Cerebellar nuclear complex (tissue), 1 donor: Measurements from ENCODE around the gene MT2A.
"Not testable (repeated sequence)": the region's sequence is repeated elsewhere in the genome, so short reads cannot be mapped to it uniquely, and the experiment has no call there.

Experiments used
- DNase-seq, 2 experiments: peaks; one replicate each; lab custom pipeline; 2025; lab: John Stamatoyannopoulos, UW

Gene MT2A

GRCh38 chr16:56608043-56608875 lies at the start of gene MT2A:
Gene MT2A, plus strand, starts transcription at chr16:56608584. Its CDS starts 72 bp downstream, at chr16:56608656.
- peak; percentile 29 to 78 for DNase-seq

GRCh38 chr16:56559109-56559508 lies 49.3 kb upstream of the MT2A start:
- DNase-seq, result no peak

GRCh38 chr16:56560447-56560846 lies 47.9 kb upstream of the MT2A start:
- DNase-seq, result no peak

GRCh38 chr16:56561126-56561525 lies 47.3 kb upstream of the MT2A start:
- DNase-seq, result no peak

GRCh38 chr16:56564793-56565477 lies 43.4 kb upstream of the MT2A start, which contains the start of gene MT4:
Gene MT4, plus strand, starts transcription at chr16:56565073. Its CDS starts 56 bp downstream, at chr16:56565129.
- DNase-seq, result no peak

- DNase-seq, result no peak
Measured at GRCh38 chr16:56569971-56570370, 38.4 kb upstream of the MT2A start.

- no peak for DNase-seq
Measured at GRCh38 chr16:56571525-56571924, 36.9 kb upstream of the MT2A start.

- no peak for DNase-seq
Measured at GRCh38 chr16:56574625-56575024, 33.8 kb upstream of the MT2A start.

GRCh38 chr16:56576585-56577299 lies 31.6 kb upstream of the MT2A start:
- no peak for DNase-seq

GRCh38 chr16:56577300-56577625 lies 31.1 kb upstream of the MT2A start:
- no peak for DNase-seq

GRCh38 chr16:56580391-56581048 lies 27.9 kb upstream of the MT2A start:
- no peak for DNase-seq

- not testable (repeated sequence) for DNase-seq
Measured at GRCh38 chr16:56582911-56583310, 25.5 kb upstream of the MT2A start.

GRCh38 chr16:56583351-56584168 lies 24.8 kb upstream of the MT2A start:
- no peak for DNase-seq

- DNase-seq, result no peak
Measured at GRCh38 chr16:56584276-56584675, 24.1 kb upstream of the MT2A start.

- no peak for DNase-seq
Measured at GRCh38 chr16:56588781-56589140, 19.6 kb upstream of the MT2A start.

GRCh38 chr16:56589141-56590039 lies 19.0 kb upstream of the MT2A start, which contains the start of gene MT3:
Gene MT3, plus strand, starts transcription at chr16:56589528. Its CDS starts 63 bp downstream, at chr16:56589591.
- DNase-seq, result peak in 1 of 2 experiments; percentile 30

- DNase-seq, result no peak
Measured at GRCh38 chr16:56591377-56592060, 16.9 kb upstream of the MT2A start.

GRCh38 chr16:56593573-56594291 lies 14.7 kb upstream of the MT2A start:
- DNase-seq, result no peak

GRCh38 chr16:56594292-56594619 lies 14.1 kb upstream of the MT2A start:
- no peak for DNase-seq
